GM12865 (cell line): Measurements from ENCODE around the gene RRBP1.

Experiments used
- DNase-seq: peaks from one replicate; pipeline ENCODE4 v3.0.0; 2010; ENCODE audit warnings: low read depth
- H3K4me3 ChIP-seq: 2 replicates; pipeline ENCODE4 v1.5.1; 2011; ENCODE audit warnings: mild to moderate bottlenecking, low read depth, low read length, control low read depth
- CTCF ChIP-seq: IDR thresholded peaks from 2 replicates; pipeline ENCODE4 v1.5.1; 2011; ENCODE audit warnings: low read length, control low read depth, low read depth, inconsistent platforms; ENCODE audit not compliant: insufficient read depth; ENCODE audit errors: missing control alignments

Gene RRBP1

GRCh38 chr20:17645010-17645409 is 37.0 kb downstream of the RRBP1 start:
- no peak for TF ChIP-seq CTCF
- DNase-seq, result no peak
- H3K4me3 ChIP-seq, result no peak overlapping the region

- no peak for TF ChIP-seq CTCF
- H3K4me3 ChIP-seq, result no peak overlapping the region
- no peak for DNase-seq
Observed at GRCh38 chr20:17644451-17644850, 37.6 kb downstream of the RRBP1 start.

GRCh38 chr20:17643531-17644188 is 38.4 kb downstream of the RRBP1 start:
- no peak overlapping the region for H3K4me3 ChIP-seq
- no peak for TF ChIP-seq CTCF
- no peak for DNase-seq

GRCh38 chr20:17642404-17643269 is 39.4 kb downstream of the RRBP1 start:
- H3K4me3 ChIP-seq, result no peak overlapping the region
- no peak for DNase-seq
- no peak for TF ChIP-seq CTCF

- no peak overlapping the region for H3K4me3 ChIP-seq
- no peak for DNase-seq
- no peak for TF ChIP-seq CTCF
Observed at GRCh38 chr20:17641993-17642392, 40.0 kb downstream of the RRBP1 start.

- DNase-seq, result no peak
- TF ChIP-seq CTCF, result no peak
- H3K4me3 ChIP-seq, result no peak overlapping the region
Observed at GRCh38 chr20:17641520-17641964, 40.5 kb downstream of the RRBP1 start.

GRCh38 chr20:17640875-17641378 is 41.1 kb downstream of the RRBP1 start:
- no peak for TF ChIP-seq CTCF

More at GRCh38 chr20:17640875-17641378, 41.1 kb downstream of the RRBP1 start:
- no peak overlapping the region for H3K4me3 ChIP-seq
- DNase-seq, result no peak
